Activated CD8-positive, alpha-beta memory T cell treated with anti-CD3 and anti-CD28 coated beads, Interleukin-2, amount 50 U/mL, for 24 hours (primary cell): Measurements from ENCODE around the gene JAZF1.

Source experiments
- DNase-seq: peaks from one replicate; pipeline ENCODE4 v3.0.0-alpha.2; 2020; ENCODE audit errors: extremely low read depth

JAZF1 gene

DNA sequence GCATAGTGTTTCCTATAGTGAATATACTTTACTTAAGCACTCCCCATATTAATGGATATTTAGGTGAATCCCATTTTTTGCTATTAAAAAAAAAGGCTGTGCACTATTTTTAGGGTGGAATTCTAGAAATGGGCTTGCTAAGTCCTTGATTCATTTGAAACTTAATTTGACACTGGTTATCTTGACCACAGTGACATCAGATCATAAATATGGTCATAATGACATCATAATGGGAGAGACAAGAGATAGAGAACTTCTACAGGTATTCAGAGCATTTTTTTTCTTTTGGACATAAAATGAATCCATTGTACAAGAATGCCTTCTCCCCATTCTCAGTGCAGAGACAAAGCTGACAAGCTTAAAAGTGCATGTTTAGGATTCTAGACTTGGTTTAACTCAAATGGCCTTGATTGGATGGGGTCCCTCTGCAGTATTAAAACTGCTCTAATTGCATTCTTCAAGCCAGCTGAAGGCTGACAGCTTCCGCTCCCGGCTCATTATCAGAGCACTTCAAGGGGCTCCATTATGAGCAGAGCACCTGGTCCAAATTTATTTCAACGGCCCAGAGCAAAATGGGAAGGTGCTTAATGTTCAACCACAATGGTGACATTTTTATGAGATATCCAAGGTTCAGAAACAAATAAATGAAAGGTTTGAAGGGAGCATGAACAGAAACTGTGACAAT lies 104.8 kb downstream of the JAZF1 start:
- DNase-seq = no peak

DNA sequence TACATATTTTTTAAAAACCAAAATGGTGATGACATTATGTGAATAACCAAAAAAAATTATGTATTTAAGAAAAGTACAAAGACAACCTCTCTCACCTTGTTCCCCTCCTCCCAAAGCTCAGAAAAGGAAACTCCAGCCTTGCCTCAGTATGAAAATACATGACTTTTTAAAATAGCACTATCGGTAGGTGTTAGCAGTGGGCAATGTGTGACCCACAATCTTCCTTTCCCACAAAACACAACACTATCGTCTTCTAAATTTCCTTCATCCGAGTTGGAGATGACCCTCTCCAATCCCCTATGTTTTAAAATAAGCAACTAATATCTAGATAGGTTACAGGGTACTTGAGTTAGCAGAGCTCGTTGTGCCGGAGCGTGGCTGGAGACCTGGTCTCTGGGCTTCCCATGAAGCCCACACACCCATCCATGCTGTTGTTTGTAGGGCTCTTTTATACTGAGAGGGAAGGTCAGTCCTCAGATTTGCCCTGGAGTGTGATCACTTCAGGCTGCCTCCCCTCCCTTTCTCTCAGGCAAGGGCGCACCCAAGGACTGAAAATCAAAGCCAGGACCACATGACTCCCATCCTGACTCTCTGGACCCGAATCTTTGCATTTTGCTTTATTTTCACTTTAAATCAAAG lies 107.6 kb downstream of the JAZF1 start:
- DNase-seq = no peak

- no peak for DNase-seq
Measured at GRCh38 chr7:28071570-28071969, 109.0 kb downstream of the JAZF1 start.

DNA sequence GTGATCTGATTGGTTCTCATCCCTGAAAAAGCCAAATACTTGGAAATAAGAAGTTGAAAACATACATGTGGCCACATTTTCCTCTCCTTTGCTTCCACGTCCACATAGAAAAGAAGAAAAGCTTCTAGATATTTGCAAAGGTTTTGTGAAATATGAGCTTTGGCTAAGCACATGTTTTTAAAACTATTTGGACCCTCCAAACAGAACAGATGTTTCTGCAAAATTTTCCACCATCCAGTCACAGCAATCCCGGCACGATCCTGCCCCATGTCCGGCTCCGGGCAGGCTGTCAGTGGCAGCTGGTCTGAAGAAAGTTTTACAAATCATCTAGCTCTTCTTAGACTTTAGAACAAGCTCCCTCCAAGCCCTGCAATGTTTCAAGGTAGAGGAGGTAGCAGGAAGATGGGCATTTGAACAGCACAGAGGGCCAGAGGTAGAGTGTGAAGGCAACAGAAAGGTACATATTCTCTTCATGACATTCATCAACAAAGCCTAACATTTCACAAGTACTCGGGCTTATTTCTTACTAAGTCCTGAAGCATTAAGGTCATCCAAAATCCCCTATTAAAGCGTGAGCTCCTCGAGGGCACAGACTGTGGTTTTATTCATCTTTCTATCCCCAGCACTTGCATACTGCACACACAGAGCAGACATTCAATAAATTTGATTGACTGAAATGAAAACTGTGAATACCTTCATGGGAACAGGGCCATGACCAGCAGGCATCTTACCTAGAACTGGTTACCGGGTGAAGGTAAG lies 110.1 kb downstream of the JAZF1 start:
- DNase-seq = no peak

DNA sequence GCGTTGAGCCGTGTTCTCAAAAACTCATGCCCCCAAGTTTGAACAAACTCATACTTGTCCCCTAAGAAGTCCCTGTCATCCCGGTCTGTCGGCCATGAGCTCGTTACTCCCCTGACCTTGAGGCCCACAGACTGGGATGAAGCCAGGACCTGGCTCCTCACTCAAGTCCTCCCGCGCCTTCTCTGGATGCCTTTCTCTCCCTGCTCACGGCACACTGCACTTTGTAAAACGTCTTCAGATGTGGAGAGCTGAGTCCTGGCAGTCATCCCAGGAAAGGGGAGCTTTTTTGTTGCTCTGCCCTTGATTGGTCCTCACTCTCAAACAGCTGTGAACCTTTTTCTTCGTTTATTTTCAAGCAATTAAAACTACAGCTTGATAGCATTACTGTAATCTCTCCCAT lies 110.8 kb downstream of the JAZF1 start:
- DNase-seq = no peak

GRCh38 chr7:28069388-28069787 lies 111.2 kb downstream of the JAZF1 start:
- DNase-seq = no peak

GRCh38 chr7:28068811-28069216 lies 111.8 kb downstream of the JAZF1 start:
- no peak for DNase-seq

DNA sequence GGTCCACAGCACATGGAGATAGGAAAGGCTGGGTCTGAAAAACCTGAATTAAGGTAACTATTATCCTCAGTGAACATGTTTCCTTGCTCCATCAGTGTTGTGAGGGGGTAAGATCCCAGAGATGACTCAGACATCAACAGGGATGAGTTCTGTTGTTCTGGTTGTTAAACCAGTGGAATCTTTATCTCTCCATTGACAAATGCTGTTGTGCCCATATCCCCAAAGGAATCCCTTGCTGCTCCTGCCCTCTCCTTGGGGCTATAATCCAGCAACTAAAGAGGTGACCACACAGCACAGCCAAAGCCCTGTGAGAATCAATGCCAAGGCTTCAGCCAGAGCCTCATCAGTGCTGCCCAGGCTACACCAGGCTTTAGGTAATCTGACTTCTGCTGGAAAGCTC lies 113.4 kb downstream of the JAZF1 start:
- no peak for DNase-seq

DNA sequence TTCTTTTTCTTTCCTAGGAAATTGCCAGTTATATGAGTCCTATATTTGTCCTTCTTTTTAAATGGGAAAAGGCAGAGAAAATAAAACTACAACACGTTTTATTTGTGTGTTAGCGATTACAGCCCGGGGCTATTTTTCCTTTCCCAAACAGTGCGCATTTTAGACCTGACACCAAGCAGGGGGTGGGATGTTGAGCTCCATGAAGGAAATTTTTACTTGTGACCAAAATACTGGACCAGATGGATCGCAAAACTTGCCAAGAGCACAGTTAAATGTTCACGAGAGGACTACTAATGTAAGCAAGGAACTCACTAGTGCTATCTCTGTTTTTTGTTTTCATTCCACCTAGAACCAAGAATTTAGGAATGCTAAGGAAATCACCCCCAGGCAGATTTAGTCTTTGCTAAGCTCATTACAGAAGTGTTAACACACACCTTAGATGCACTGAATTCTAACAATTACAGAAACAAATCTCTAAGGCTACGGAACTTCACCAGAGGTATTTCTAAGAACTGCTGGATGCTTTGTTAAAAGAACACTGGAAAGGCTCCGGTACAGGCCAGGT lies 114.8 kb downstream of the JAZF1 start:
- no peak for DNase-seq

- DNase-seq = no peak
Measured at GRCh38 chr7:28065308-28065707, 115.3 kb downstream of the JAZF1 start.

DNA sequence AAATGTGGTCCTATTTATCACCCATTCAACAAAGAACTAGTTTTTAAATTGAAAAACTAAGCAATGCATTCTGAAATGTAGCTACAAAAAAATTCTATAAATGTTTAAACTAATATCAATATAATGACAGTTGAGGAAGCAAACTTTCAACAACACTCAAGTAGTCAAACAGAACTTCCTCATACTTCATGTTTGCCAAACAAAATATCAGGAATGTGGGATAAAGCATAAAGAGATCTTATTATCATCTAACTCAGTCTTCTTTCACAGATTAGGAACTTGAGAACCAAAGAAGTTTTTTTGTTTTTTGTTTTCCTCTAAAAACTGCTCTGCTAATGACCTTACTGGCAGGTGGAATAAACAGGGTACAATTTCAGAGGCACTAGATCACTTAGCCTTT lies 116.2 kb downstream of the JAZF1 start:
- no peak for DNase-seq

- no peak for DNase-seq
Measured at GRCh38 chr7:28062197-28062991, 118.2 kb downstream of the JAZF1 start.

DNA sequence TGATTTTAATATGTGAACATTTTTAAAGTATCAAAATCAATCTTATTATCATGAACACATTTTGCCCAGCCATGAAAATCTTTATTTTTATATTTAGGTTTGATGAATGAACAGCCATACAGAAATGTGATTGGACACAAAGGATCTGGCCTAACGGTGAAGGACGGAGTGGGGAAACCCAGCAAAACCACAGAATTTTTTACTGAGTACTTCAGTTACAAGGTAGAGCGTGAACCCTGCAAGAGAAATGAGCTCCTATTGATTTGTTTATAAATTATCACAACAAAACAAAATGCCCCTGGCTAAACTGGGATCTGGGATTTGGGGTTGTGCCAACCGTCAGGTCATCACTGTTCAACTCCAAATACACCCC lies 118.8 kb downstream of the JAZF1 start:
- DNase-seq = no peak

GRCh38 chr7:28060371-28060950 lies 120.1 kb downstream of the JAZF1 start:
- no peak for DNase-seq

DNA sequence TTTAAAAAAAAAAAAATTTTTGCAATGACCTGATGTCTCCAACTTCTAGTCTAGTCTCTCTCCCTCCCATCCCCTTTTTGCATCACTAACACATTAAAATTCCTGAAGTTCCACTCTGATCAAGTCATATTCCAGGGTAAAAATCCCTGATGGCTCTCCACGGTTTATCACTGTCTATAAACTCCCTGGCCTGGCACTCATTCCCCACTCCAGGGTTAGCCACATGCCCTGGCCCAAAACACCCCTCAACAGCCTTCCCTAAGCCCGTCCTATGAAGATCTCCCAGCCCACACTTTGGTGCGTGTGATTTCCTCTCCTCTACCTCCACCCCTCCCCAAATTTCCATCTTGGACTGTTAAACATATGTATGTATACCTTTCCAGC lies 125.4 kb downstream of the JAZF1 start:
- no peak for DNase-seq

DNA sequence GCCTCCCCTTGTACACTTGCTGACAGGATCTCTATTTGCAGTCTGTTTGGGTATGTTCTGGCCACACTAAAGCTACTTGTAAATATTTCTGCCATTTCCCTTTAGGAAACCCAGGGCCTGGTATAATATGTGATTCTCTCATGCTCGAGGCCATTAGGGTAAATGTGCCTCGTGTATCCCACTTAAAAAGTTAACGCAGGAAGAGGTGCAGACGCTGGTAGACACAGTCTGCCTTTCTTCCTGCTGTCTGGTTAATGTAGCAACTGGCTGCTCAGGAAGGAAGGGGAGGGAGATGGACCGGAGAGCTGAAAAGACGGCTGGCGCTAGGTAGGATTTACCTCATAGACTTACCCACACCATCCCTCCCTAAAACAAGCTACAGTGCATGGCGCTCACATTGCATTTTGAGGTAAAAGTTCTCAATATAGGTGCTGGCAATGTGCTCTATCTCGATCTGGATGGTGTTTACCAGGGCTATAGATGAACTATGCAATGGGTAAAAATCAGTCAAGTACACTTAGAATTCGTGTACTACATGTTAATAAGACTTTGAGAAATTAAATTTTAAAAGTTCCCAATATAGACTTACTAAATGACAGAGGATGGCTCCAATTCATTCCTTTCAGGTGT lies 125.9 kb downstream of the JAZF1 start:
- DNase-seq = no peak

GRCh38 chr7:28052933-28053332 lies 127.7 kb downstream of the JAZF1 start:
- no peak for DNase-seq

- DNase-seq = no peak
Measured at GRCh38 chr7:28048694-28049093, 131.9 kb downstream of the JAZF1 start.

GRCh38 chr7:28046035-28046434 lies 134.6 kb downstream of the JAZF1 start:
- DNase-seq = no peak

DNA sequence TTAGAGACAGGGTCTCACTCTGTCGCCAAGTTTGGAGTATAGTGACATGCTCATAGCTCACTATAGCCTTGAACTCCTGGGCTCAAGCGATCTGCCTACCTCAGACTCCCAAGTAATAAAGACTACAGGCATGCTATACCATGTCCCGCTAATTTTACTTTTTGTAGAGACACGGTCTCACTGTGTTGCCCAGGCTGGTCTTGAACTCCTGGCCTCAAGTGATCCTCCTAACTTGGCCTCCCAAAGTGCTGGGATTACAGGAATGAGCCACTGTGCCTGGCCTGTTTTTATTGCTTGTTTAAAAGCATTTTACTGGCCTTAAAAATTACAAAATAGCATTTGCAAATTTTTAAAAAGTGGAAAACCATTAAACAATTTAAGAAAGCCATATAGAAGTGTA lies 135.0 kb downstream of the JAZF1 start:
- DNase-seq = no peak

- DNase-seq = no peak
Measured at GRCh38 chr7:28044825-28045224, 135.8 kb downstream of the JAZF1 start.
